GM21737 (cell line): ENCODE results near the gene EFHC1.

Experiments used
- ATAC-seq: cut with Tn5 transposase; IDR thresholded peaks from one replicate; pipeline ENCODE4 v1.9.1; 2021; ENCODE audit warnings: mild to moderate bottlenecking, moderate library complexity; ENCODE audit not compliant: unreplicated experiment

The EFHC1 gene

GRCh38 chr6:52516269-52516668, 96.1 kb downstream of the EFHC1 start:
- no peak for ATAC-seq

- no peak for ATAC-seq
These were observed 96.8 kb downstream of the EFHC1 start for GRCh38 chr6:52516943-52517342.

- ATAC-seq = peak; percentile 68
These were observed 97.5 kb downstream of the EFHC1 start for GRCh38 chr6:52517502-52518278.

- ATAC-seq = no peak
These were observed 98.3 kb downstream of the EFHC1 start for GRCh38 chr6:52518279-52518945.

GRCh38 chr6:52519618-52520017, 99.5 kb downstream of the EFHC1 start:
- no peak for ATAC-seq

GRCh38 chr6:52522151-52522626, 102.0 kb downstream of the EFHC1 start:
- ATAC-seq = no peak

GRCh38 chr6:52522655-52523054, 102.5 kb downstream of the EFHC1 start:
- ATAC-seq = no peak

GRCh38 chr6:52523378-52524142, 103.4 kb downstream of the EFHC1 start:
- ATAC-seq = no peak

GRCh38 chr6:52524918-52525317, 104.8 kb downstream of the EFHC1 start:
- ATAC-seq = no peak

- ATAC-seq = no peak
These were observed 106.5 kb downstream of the EFHC1 start for GRCh38 chr6:52526634-52527033.

GRCh38 chr6:52527436-52527835, 107.3 kb downstream of the EFHC1 start:
- no peak for ATAC-seq

GRCh38 chr6:52529311-52529710, 109.2 kb downstream of the EFHC1 start:
- no peak for ATAC-seq

GRCh38 chr6:52530351-52530750, 110.2 kb downstream of the EFHC1 start:
- no peak for ATAC-seq

- ATAC-seq = no peak
These were observed 111.3 kb downstream of the EFHC1 start for GRCh38 chr6:52531396-52531795.

- no peak for ATAC-seq
These were observed 111.7 kb downstream of the EFHC1 start for GRCh38 chr6:52531834-52532233.

- no peak for ATAC-seq
These were observed 112.3 kb downstream of the EFHC1 start for GRCh38 chr6:52532457-52532856.

- no peak for ATAC-seq
These were observed 113.3 kb downstream of the EFHC1 start for GRCh38 chr6:52533491-52533890.

- no peak for ATAC-seq
These were observed 114.2 kb downstream of the EFHC1 start for GRCh38 chr6:52534363-52534762.

GRCh38 chr6:52534966-52535390, 114.8 kb downstream of the EFHC1 start:
- peak; percentile 35 for ATAC-seq

- no peak for ATAC-seq
These were observed 115.7 kb downstream of the EFHC1 start for GRCh38 chr6:52535711-52536423.

GRCh38 chr6:52536424-52536916, 116.3 kb downstream of the EFHC1 start:
- ATAC-seq = peak; percentile 40
